Measurements from ENCODE around the gene MMP17.

DNA sequence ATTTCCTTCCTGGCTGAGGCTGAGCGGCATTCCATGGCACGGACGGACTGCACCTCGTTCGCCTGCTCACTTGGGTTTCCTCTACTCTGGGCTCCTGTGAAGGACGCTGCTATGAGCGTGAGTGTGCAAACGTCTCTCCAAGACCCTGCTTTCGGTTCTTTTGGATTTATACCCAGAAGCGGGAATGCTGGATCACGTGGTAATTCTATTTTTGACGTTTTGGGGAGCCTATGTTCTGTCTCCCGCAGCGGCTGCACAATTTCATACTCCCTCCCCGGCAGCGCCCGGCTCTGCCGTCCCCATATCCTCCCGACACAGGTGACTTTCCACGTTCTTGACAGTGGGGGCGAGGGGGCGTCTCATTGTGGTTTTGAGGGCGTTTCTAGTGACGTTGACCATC lies 20.6 kb downstream of the MMP17 start:
- TF ChIP-seq NR2C2 (IDR thresholded peaks at IDR 0.05; ENCODE audit: borderline replicate concordance, control insufficient read depth, insufficient read length, low read depth) (no peak), SMAD1 (IDR thresholded peaks at IDR 0.05; ENCODE audit: low read depth, partially characterized antibody) (no peak), EP300 (IDR thresholded peaks at IDR 0.05; ENCODE audit: borderline replicate concordance in 1 of 2, control insufficient read depth in 1 of 2, low read depth in 2 of 2, low read length in 2 of 2) (no peak)
- TF ChIP-seq, protein P1, sequence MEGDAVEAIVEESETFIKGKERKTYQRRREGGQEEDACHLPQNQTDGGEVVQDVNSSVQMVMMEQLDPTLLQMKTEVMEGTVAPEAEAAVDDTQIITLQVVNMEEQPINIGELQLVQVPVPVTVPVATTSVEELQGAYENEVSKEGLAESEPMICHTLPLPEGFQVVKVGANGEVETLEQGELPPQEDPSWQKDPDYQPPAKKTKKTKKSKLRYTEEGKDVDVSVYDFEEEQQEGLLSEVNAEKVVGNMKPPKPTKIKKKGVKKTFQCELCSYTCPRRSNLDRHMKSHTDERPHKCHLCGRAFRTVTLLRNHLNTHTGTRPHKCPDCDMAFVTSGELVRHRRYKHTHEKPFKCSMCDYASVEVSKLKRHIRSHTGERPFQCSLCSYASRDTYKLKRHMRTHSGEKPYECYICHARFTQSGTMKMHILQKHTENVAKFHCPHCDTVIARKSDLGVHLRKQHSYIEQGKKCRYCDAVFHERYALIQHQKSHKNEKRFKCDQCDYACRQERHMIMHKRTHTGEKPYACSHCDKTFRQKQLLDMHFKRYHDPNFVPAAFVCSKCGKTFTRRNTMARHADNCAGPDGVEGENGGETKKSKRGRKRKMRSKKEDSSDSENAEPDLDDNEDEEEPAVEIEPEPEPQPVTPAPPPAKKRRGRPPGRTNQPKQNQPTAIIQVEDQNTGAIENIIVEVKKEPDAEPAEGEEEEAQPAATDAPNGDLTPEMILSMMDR (IDR thresholded peaks at IDR 0.05 in 2 of 3, conservative IDR thresholded peaks at IDR 0.05 in 1 of 3; ENCODE audit: control insufficient read depth in 2 of 3, extremely low read depth in 1 of 3, insufficient read depth in 1 of 3, low read depth in 3 of 3, low read length in 3 of 3), result no peak
- TF ChIP-seq, protein P2, sequence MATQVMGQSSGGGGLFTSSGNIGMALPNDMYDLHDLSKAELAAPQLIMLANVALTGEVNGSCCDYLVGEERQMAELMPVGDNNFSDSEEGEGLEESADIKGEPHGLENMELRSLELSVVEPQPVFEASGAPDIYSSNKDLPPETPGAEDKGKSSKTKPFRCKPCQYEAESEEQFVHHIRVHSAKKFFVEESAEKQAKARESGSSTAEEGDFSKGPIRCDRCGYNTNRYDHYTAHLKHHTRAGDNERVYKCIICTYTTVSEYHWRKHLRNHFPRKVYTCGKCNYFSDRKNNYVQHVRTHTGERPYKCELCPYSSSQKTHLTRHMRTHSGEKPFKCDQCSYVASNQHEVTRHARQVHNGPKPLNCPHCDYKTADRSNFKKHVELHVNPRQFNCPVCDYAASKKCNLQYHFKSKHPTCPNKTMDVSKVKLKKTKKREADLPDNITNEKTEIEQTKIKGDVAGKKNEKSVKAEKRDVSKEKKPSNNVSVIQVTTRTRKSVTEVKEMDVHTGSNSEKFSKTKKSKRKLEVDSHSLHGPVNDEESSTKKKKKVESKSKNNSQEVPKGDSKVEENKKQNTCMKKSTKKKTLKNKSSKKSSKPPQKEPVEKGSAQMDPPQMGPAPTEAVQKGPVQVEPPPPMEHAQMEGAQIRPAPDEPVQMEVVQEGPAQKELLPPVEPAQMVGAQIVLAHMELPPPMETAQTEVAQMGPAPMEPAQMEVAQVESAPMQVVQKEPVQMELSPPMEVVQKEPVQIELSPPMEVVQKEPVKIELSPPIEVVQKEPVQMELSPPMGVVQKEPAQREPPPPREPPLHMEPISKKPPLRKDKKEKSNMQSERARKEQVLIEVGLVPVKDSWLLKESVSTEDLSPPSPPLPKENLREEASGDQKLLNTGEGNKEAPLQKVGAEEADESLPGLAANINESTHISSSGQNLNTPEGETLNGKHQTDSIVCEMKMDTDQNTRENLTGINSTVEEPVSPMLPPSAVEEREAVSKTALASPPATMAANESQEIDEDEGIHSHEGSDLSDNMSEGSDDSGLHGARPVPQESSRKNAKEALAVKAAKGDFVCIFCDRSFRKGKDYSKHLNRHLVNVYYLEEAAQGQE (IDR thresholded peaks at IDR 0.05; ENCODE audit: low read depth, low read length), result no peak

Data from GM12878 (cell line).